Measurements from ENCODE around the gene POLE. TPM values are rescaled to one million over a fixed set of nuclear protein-coding genes. Genes with fewer than 3 reads are reported as not detected.

POLE gene
- total RNA-seq = 100 to 1,000 TPM; 118 to 132 TPM

DNA sequence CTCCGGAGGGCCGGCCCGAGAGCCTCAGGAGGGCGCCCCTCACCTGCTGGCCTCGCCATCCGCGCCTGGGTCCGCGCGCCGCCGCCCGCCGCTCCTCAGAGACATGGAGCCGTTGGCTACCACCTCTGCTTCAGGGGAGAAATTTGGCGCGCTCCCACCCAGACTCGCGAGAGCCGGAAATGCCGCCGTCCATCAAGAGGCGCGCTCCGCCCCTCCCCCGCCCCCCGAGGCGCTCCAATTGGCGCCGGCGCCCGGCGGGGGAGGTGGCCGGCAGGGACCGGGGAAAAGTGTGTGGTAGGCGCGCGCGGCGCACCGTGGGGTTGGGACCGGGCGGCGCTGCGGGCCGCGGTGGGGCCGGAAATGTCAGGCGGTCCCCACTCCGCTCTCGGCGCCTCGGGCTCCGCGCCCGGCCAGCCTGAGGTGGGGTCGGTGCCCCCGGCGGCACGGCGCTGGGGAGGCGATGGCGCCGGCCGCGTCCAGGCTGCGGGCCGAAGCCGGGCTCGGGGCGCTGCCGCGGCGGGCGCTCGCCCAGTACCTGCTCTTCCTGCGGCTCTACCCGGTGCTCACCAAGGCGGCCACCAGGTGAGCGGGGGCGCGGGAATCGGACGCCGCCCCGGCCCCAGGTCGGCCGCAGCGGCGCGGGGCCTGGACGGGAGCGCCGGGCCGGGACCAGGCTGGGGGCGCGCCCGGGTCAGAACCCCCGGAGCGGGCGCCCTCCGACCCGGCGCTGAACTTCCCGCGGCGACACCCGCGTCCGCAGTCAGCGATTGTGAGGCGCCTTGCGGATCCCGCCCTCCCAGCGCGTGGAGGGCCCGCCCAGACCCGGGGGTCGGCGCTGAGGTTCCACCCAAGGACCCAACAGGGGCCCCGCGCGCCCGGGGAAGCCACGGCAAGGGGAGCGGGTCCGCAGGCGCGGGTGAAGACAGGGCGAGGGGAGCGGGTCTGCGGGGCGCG, at the start of gene POLE, which contains the start of gene PXMP2:
TSS of gene POLE (minus strand) at position 132 of the 954 bp plus-strand sequence. CDS start at position 105, 27 bp downstream.
TSS of gene PXMP2 (plus strand) at position 377 of the 954 bp plus-strand sequence. CDS start at position 461, 84 bp downstream.

GRCh38 chr12:132710405-132711079, 23.4 kb upstream of the POLE start, which contains the start of gene PGAM5:
Gene PGAM5, plus strand, starts transcription at chr12:132710842. Its CDS starts 35 bp downstream, at chr12:132710877.

GRCh38 chr12:132618683-132619043, 68.5 kb downstream of the POLE start, which contains the start of gene P2RX2:
Gene P2RX2, plus strand, starts transcription at chr12:132618776. Its CDS starts 41 bp downstream, at chr12:132618817.

DNA sequence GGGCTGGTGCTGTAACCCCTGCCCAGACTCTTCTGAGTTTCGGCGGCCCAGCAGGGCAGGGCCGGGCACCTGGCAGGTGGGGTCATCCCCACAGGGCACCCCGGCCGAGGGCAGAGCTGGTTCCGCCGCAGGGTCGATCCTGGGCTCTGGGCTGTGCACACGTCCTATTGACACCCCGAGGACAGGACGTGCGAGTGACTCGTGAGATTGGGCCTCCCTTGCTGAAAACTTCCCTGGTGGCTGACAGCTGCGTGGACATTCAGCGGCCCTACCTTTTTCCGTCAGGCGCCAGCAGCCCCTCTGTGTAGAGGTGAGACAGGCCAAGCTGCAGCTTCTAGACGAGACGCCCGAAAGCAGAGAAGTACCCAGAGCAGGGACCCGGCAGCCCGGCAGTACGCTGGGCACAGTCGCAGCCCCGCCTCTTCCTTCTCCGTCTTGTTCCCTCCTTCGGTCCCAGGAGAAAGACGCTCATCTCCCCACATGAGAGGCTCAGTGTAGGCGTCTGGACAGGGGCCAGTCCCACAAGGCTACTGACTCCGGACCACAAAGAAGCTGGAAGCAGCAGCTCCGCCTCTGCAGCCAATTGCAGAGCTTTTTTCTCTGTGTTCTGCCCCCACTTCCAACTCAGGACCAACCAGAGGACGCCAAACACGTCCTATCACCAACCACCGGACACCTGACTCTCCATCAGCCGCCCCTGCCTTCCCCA, 76.9 kb downstream of the POLE start, which contains the start of gene LRCOL1:
TSS of gene LRCOL1 (minus strand) at position 532 of the 709 bp plus-strand sequence. CDS start 4,331 bp downstream, outside the sequence.

Small RNA genes within 50 kb of the gene (microRNA-seq; reads per million reads assigned to microRNA genes)
- 1.5 reads per million for gene MIR6763 (ENCODE audit: borderline microRNAs expressed, borderline replicate concordance)

Other genes with a start within 250 kb of the POLE start
- gene FBRSL1, start 197.2 kb downstream of the POLE start, total RNA-seq = 10 to 100 TPM; 54.2 to 62.4 TPM
- gene LRCOL1, start 76.8 kb downstream of the POLE start, total RNA-seq = not detected
- gene P2RX2, start 68.6 kb downstream of the POLE start, total RNA-seq = not detected
- 10 to 100 TPM; 32.6 to 33.2 TPM for gene PXMP2, start 245 bp upstream of the POLE start, total RNA-seq
- 10 to 100 TPM; 36.9 to 38.8 TPM for gene PGAM5, start 23.5 kb upstream of the POLE start, total RNA-seq
- gene ANKLE2, start 74.5 kb upstream of the POLE start, total RNA-seq = 10 to 100 TPM; 77.1 to 86.1 TPM
- gene GOLGA3, start 141.5 kb upstream of the POLE start, total RNA-seq = 10 to 100 TPM; 51.1 to 52.2 TPM
- gene CHFR, start 200.3 kb upstream of the POLE start, total RNA-seq = 10 to 100 TPM; 88.5 to 93.7 TPM

Data from activated naive CD4-positive, alpha-beta T cell treated with anti-CD3 and anti-CD28 coated beads, Interleukin-2, amount 10 ng/mL, durations not matched to agents 5 hours and 36 hours (primary cell).